GM12874 (cell line): ENCODE measurements around the gene SOCS3.

Experiments
- CTCF ChIP-seq: IDR thresholded peaks from 2 replicates; pipeline ENCODE4 v1.5.1; 2011; ENCODE audit warnings: low read depth, mild to moderate bottlenecking, control low read depth, low read length, moderate library complexity; ENCODE audit not compliant: insufficient read depth

The SOCS3 gene

GRCh38 chr17:78372841-78373240 is 13.0 kb upstream of the SOCS3 start:
- TF ChIP-seq CTCF, result no peak

GRCh38 chr17:78371056-78371455 is 11.2 kb upstream of the SOCS3 start:
- TF ChIP-seq CTCF, result no peak

GRCh38 chr17:78369791-78370381 is 10.0 kb upstream of the SOCS3 start:
- no peak for TF ChIP-seq CTCF

GRCh38 chr17:78368854-78369495 is 9.1 kb upstream of the SOCS3 start:
- no peak for TF ChIP-seq CTCF

- TF ChIP-seq CTCF, result no peak
Measured at GRCh38 chr17:78368348-78368747, 8.5 kb upstream of the SOCS3 start.

GRCh38 chr17:78367193-78367592 is 7.3 kb upstream of the SOCS3 start:
- TF ChIP-seq CTCF, result no peak

GRCh38 chr17:78366109-78366848 is 6.4 kb upstream of the SOCS3 start:
- no peak for TF ChIP-seq CTCF
